HAP-1 (cell line): Measurements from ENCODE around the gene ZNF276.
"Not testable (repeated sequence)": the region's sequence is repeated elsewhere in the genome, so short reads cannot be mapped to it uniquely, and the experiment has no call there.

Experiments
- DNase-seq, 2 experiments: peaks; one replicate each; pipeline ENCODE4 v3.0.0-alpha.2; 2016 to 2020; ENCODE audit warnings: low spot score in 2 of 2
- H3K27me3 ChIP-seq: fragments of 250-450 bp; sonication (Bioruptor Pico); 2 replicates; pipeline ENCODE4 v1.5.1; 2020; ENCODE audit warnings: low read depth, mild to moderate bottlenecking, moderate library complexity
- H3K36me3 ChIP-seq: fragments of 250-450 bp; sonication (Bioruptor Pico); replicated peaks from 2 replicates; pipeline ENCODE4 v1.5.1; 2020; ENCODE audit warnings: mild to moderate bottlenecking
- H3K4me1 ChIP-seq: fragments of 250-450 bp; sonication (Bioruptor Pico); 2 replicates; pipeline ENCODE4 v1.5.1; 2020; ENCODE audit warnings: mild to moderate bottlenecking
- H3K4me3 ChIP-seq: fragments of 250-450 bp; sonication (Bioruptor Pico); 2 replicates; pipeline ENCODE4 v1.5.1; 2020; ENCODE audit warnings: mild to moderate bottlenecking, moderate library complexity
- H3K9me3 ChIP-seq: fragments of 250-450 bp; sonication (Bioruptor Pico); 2 replicates; pipeline ENCODE4 v1.5.1; 2020; ENCODE audit warnings: mild to moderate bottlenecking, moderate library complexity
- in situ Hi-C: fragments of 300-500 bp; cut with MboI; formaldehyde crosslinking; loops from 3 replicates; pipeline ENCODE4 v1.14.3; 2020; ENCODE audit warnings: low sequenced_read_pairs, inconsistent platforms, mixed read lengths

The ZNF276 gene

GRCh38 chr16:89691986-89692569 is 29.3 kb upstream of the ZNF276 start:
- Histone ChIP-seq H3K27me3 (no peaks in the 10 kb centered on the region), H3K36me3 (peaks cover 49% of the 10 kb centered on the region), H3K4me1 (peaks cover 7% of the 10 kb centered on the region), H3K4me3 (no peak overlapping the region), H3K9me3 (no peaks in the 10 kb centered on the region)
- in situ Hi-C loops: no loop called here
- DNase-seq: no peak

- Histone ChIP-seq H3K36me3 (peaks cover 55% of the 10 kb centered on the region), H3K9me3 (no peaks in the 10 kb centered on the region)
These were observed 28.0 kb upstream of the ZNF276 start for GRCh38 chr16:89693289-89693731.

GRCh38 chr16:89693931-89694783 is 27.2 kb upstream of the ZNF276 start:
- Histone ChIP-seq H3K36me3 (peaks cover 57% of the 10 kb centered on the region), H3K27me3 (no peaks in the 10 kb centered on the region), H3K9me3 (no peaks in the 10 kb centered on the region), H3K4me1 (no peaks in the 10 kb centered on the region), H3K4me3 (no peak overlapping the region)
- in situ Hi-C loops: no loop called here
- no peak for DNase-seq

More at GRCh38 chr16:89693289-89693731, 28.0 kb upstream of the ZNF276 start:
- in situ Hi-C loops: no loop called here
- Histone ChIP-seq H3K4me3 (no peak overlapping the region), H3K27me3 (no peaks in the 10 kb centered on the region), H3K4me1 (no peaks in the 10 kb centered on the region)
- no peak for DNase-seq

DNA sequence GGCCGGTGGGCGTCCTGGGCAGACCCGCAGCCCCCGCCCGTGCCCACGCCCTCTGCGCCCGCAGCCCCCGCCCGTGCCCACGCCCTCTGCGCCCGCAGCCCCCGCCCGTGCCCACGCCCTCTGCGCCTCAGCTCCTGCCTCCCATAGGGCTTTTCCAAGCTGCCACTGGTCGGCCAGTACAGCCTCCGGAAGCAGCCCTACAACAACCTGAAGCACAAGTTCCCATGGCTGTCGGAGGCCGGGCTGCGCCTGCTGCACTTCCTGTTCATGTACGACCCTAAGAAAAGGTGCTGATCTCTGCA is 26.6 kb upstream of the ZNF276 start:
- in situ Hi-C loops, H3K4me3 ChIP-seq, H3K9me3 ChIP-seq, H3K4me1 ChIP-seq, H3K27me3 ChIP-seq, DNase-seq: not testable (repeated sequence)
- H3K36me3 ChIP-seq: peaks cover 57% of the 10 kb centered on the region

DNA sequence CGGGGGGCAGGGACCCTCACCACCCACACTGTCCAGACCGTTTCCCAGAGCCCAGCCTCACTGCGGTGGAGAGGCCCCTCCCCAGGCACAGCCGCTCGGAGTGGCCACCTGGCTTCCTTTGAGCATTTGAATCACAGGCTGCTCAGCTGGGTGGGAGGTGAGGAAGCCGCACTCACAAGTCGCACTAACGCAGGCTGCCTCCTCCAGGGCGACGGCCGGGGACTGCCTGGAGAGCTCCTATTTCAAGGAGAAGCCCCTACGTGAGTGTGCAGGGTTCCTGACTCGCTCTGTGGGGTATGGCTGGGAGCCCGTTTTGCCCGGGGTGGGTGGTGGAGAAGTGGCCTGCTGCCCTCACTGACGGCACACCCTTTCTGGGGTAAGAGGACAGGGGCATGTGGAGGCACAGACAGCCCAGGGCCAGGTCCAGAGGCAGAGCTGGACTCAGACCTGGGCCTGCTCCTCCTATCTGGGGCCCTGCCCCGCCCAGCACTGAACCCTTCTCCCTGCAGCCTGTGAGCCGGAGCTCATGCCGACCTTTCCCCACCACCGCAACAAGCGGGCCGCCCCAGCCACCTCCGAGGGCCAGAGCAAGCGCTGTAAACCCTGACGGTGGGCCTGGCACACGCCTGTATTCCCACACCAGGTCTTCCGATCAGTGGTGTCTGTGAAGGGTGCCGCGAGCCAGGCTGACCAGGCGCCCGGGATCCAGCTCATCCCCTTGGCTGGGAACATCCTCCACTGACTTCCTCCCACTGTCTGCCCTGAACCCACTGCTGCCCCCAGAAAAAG is 26.1 kb upstream of the ZNF276 start:
- peaks cover 53% of the 10 kb centered on the region for H3K36me3 ChIP-seq
- H3K4me3 ChIP-seq: no peak overlapping the region
- peaks cover 5% of the 10 kb centered on the region for H3K4me1 ChIP-seq
- in situ Hi-C loops: no loop called here
- DNase-seq: no peak
- no peaks in the 10 kb centered on the region for H3K9me3 ChIP-seq
- no peaks in the 10 kb centered on the region for H3K27me3 ChIP-seq

DNA sequence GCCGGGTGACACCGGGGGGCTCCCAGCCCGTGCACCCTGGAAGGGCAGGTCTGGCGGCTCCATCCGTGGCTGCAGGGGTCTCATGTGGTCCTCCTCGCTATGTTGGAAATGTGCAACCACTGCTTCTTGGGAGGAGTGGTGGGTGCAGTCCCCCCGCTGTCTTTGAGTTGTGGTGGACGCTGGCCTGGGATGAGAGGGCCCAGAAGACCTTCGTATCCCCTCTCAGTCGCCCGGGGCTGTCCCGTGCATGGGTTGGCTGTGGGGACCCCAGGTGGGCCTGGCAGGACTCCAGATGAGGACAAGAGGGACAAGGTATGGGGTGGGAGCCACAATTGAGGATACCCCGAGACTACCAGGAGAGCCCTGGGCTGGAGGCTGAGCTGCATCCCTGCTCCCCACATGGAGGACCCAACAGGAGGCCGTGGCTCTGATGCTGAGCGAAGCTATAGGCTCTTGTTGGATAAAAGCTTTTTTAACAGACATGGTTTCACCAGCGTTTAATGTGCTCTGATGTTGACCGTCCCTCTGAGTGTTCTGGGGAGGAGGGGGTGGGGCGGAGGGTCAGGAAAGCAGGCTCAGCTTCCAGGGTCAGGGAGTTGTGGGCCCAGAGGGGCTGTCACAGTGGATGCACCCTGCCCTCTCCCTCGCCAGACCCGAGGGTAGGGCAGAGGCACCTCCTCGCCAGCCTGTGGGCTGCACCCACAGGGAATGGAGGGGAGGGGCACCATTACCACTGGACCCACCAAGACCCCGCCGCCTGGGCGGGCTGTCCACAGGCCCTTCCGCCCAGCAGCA is 25.3 kb upstream of the ZNF276 start:
- Histone ChIP-seq H3K9me3 (no peaks in the 10 kb centered on the region), H3K4me1 (peaks cover 10% of the 10 kb centered on the region), H3K27me3 (no peaks in the 10 kb centered on the region), H3K4me3 (no peak overlapping the region), H3K36me3 (peaks cover 47% of the 10 kb centered on the region)
- in situ Hi-C loops: no loop called here
- no peak for DNase-seq

GRCh38 chr16:89696670-89697128 is 24.6 kb upstream of the ZNF276 start:
- no peaks in the 10 kb centered on the region for H3K9me3 ChIP-seq
- H3K27me3 ChIP-seq: no peaks in the 10 kb centered on the region
- no peak overlapping the region for H3K4me3 ChIP-seq
- H3K4me1 ChIP-seq: peaks cover 10% of the 10 kb centered on the region
- DNase-seq: no peak
- H3K36me3 ChIP-seq: peaks cover 43% of the 10 kb centered on the region
- in situ Hi-C loops: no loop called here

DNA sequence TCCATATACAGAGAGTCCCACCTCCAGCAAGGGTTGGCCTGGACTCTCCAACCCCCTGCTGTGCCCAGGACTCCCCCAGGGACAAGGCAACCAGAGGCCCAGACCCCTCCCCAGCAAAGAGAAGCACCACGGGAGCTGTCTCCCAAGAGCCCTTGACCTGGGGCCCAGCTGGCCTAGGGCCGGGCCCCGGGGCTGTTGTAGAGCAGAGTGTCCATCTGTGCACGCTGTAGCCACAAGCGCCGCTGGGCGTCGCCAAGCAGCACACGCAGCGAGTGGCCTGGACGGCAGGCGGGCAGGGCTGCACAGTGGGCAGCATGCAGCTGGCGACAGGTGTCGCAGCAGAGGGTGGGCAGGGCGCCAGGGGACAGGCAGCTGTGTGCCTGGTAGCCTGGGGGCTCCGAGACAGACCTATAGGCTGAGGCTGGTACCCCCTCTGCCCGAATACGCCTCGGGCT is 24.1 kb upstream of the ZNF276 start:
- no peak for DNase-seq
- peaks cover 12% of the 10 kb centered on the region for H3K4me1 ChIP-seq
- no peaks in the 10 kb centered on the region for H3K9me3 ChIP-seq
- in situ Hi-C loops: no loop called here
- peaks cover 41% of the 10 kb centered on the region for H3K36me3 ChIP-seq
- H3K27me3 ChIP-seq: no peaks in the 10 kb centered on the region
- H3K4me3 ChIP-seq: no peak overlapping the region

DNA sequence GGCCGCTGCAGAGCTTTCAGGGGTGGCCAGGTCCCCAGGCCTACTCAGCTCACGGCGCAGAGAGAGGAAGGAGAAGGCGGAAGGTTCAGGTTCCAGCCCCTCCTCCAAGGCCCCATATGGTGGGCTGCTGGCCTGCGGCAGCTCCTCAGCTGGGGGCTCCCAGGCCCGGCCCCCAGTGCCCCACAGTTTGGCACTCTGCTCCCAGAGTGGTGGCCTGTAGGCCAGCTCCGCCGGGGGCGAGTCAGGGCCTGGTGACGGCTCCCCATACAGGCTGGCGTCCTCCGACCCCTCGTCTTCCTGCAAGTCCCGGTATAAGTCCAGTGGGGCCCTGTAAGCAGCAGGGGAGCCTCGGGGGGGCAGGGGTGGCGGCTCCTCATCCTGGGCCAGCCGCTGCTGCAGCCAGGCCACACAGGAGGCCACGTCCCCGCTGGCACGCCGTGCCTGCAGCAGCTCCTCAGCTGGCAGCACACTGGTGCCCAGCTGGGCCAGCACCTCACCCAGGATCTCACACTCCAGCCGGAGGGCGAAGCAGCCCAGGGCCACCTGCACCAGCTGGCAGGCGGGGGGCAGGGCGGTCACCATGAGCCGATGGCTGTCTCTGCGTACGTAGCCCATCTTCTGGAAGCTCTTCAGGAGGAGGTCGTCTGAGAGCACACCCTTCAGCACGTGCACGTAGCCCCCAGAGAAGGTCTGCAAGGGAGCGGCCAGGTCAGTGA is 23.6 kb upstream of the ZNF276 start:
- Histone ChIP-seq H3K36me3 (peaks cover 41% of the 10 kb centered on the region), H3K9me3 (no peaks in the 10 kb centered on the region), H3K27me3 (no peaks in the 10 kb centered on the region), H3K4me3 (no peak overlapping the region), H3K4me1 (peaks cover 13% of the 10 kb centered on the region)
- in situ Hi-C loops: no loop called here
- DNase-seq: no peak

DNA sequence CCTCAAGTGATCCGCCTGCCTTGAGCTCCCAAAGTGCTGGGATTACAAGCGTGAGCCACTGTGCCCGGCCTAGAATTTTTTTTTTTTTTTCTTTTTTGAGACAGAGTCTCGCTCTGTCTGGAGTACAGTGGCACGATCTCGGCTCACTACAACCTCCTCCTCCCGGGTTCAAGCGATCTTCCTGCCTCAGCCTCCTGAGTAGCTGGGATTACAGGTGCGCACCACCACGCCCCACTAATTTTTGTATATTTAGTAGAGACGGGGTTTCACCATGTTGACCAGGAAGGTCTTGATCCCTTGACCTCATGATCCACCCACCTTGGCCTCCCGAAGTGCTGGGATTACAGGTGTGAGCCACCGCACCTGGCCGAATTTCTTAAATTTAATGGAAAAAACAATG is 22.6 kb upstream of the ZNF276 start:
- peaks cover 34% of the 10 kb centered on the region for H3K36me3 ChIP-seq
- H3K4me3 ChIP-seq, H3K27me3 ChIP-seq, in situ Hi-C loops, DNase-seq, H3K9me3 ChIP-seq: not testable (repeated sequence)
- H3K4me1 ChIP-seq: peaks cover 13% of the 10 kb centered on the region

GRCh38 chr16:89699629-89700099 is 21.7 kb upstream of the ZNF276 start:
- DNase-seq, H3K27me3 ChIP-seq, H3K9me3 ChIP-seq, H3K4me3 ChIP-seq, in situ Hi-C loops: not testable (repeated sequence)
- peaks cover 27% of the 10 kb centered on the region for H3K36me3 ChIP-seq
- peaks cover 13% of the 10 kb centered on the region for H3K4me1 ChIP-seq

DNA sequence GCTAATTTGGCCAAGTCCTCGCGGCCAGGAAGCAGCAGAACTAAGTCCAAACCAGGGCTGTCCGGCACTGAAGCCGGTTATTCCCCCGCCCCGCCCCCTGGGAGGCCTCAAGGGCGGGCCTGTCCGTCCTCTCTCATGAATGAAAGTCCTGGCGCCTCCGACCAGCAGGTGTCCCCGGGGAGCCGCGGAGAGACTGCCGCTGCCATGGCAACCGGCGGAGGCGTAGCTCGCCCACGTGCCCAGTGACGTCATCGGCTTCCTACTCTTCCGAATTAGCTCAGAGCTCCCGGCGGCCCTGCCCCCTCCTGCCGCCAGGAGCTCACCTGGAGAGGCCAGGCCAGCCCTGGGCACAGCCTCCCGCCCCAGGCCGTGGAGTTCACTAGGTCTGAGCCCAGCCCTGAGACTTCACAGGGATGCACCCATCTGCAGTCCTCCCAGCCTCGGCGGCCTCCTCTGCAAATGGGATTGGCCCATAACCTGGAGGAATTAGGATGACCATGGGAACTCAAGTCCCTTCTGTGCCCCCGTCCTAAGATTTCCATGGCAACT is 21.2 kb upstream of the ZNF276 start:
- Histone ChIP-seq H3K36me3 (peaks cover 23% of the 10 kb centered on the region), H3K4me1 (peaks cover 13% of the 10 kb centered on the region), H3K27me3 (no peaks in the 10 kb centered on the region), H3K4me3 (peak overlapping the region; percentile 76), H3K9me3 (no peaks in the 10 kb centered on the region)
- peak; percentile 98 to 100 for DNase-seq
- in situ Hi-C loops: no loop called here
